VCaP (cell line): ENCODE results near the gene CFL1.
A peak's percentile ranks its signal among the peaks of the same experiment; 100 is the strongest.
"Not testable (repeated sequence)": the region's sequence is repeated elsewhere in the genome, so short reads cannot be mapped to it uniquely, and the experiment has no call there.

ENCODE experiments used
- H3K27ac ChIP-seq: fragments of 450-650 bp; 2 replicates; pipeline ENCODE4 v1.5.1; 2017
- CTCF ChIP-seq: fragments of 450-650 bp; conservative IDR thresholded peaks from 2 replicates; pipeline ENCODE4 v1.5.1; 2017; ENCODE audit warnings: mild to moderate bottlenecking, moderate library complexity

CFL1 gene

GRCh38 chr11:65847746-65848145 is 10.2 kb downstream of the CFL1 start:
- no peak for TF ChIP-seq CTCF
- H3K27ac ChIP-seq = no peak overlapping the region

GRCh38 chr11:65844231-65844872 is 13.6 kb downstream of the CFL1 start:
- peak overlapping the region; percentile 60 for H3K27ac ChIP-seq
- no peak for TF ChIP-seq CTCF

GRCh38 chr11:65843811-65844210 is 14.2 kb downstream of the CFL1 start:
- no peak for TF ChIP-seq CTCF
- H3K27ac ChIP-seq = peak overlapping the region; percentile 60

- no peak overlapping the region for H3K27ac ChIP-seq
- no peak for TF ChIP-seq CTCF
These were observed 15.8 kb downstream of the CFL1 start for GRCh38 chr11:65842144-65842543.

- H3K27ac ChIP-seq = peak overlapping the region; percentile 28; the same call in 1 of the 2 replicates
- TF ChIP-seq CTCF = no peak
These were observed 23.8 kb downstream of the CFL1 start for GRCh38 chr11:65834202-65834601.

GRCh38 chr11:65833297-65834030 is 24.5 kb downstream of the CFL1 start, which contains the start of gene SNX32:
Gene SNX32, plus strand, starts transcription at chr11:65833963. Its CDS starts 103 bp downstream, at chr11:65834066.
- TF ChIP-seq CTCF = no peak
- H3K27ac ChIP-seq = peak within 1 kb of the TSS; percentile 28; the same call in 1 of the 2 replicates

- not testable (repeated sequence) for H3K27ac ChIP-seq
These were observed 25.7 kb downstream of the CFL1 start for GRCh38 chr11:65832231-65832630.

GRCh38 chr11:65829459-65829858 is 28.5 kb downstream of the CFL1 start:
- no peak overlapping the region for H3K27ac ChIP-seq
- TF ChIP-seq CTCF = no peak
